ENCODE results near the gene LTBR.

DNA sequence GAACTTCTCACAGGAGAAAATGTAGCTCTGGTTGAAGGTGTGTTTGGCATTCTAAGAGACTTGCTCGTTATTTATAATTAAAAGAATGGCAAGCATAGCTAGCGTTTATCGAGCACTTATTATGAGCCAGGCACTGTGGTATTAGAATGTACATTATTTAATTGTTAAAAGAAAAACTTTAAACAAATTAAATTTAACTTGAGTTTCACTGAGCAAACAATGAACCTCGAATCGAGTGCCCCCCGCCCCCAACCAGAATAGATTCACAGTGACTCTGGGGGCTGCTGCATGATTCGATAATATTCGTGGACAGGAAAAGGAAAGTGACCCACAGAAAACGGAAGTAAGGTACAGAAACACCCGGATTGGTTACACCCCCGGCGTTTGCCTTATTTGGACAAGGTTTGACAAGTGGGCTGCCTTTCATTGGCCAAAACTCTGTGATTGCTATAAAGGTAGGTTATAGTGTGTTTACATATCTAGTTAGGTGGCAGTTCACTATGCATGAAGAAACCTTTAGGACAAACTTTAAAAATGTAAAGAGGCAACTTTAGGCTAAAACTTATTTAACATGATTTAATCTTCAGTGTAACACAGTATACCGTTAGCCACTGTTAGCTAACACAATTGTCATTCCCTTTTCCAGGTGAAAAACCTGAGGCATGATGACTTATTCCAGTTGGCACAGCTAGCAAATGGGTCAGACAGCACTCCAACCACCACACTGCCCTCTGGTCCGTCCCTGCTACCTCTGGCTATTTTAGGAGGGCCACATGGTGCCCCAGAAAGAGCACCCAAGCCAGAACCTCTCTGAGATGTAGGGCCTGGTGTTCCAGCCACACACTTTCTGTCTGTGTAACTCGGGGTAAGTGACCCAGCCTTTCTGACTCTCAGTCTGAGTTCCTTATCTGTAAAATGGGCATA lies 15.7 kb upstream of the LTBR start:
- TF ChIP-seq, protein P1, sequence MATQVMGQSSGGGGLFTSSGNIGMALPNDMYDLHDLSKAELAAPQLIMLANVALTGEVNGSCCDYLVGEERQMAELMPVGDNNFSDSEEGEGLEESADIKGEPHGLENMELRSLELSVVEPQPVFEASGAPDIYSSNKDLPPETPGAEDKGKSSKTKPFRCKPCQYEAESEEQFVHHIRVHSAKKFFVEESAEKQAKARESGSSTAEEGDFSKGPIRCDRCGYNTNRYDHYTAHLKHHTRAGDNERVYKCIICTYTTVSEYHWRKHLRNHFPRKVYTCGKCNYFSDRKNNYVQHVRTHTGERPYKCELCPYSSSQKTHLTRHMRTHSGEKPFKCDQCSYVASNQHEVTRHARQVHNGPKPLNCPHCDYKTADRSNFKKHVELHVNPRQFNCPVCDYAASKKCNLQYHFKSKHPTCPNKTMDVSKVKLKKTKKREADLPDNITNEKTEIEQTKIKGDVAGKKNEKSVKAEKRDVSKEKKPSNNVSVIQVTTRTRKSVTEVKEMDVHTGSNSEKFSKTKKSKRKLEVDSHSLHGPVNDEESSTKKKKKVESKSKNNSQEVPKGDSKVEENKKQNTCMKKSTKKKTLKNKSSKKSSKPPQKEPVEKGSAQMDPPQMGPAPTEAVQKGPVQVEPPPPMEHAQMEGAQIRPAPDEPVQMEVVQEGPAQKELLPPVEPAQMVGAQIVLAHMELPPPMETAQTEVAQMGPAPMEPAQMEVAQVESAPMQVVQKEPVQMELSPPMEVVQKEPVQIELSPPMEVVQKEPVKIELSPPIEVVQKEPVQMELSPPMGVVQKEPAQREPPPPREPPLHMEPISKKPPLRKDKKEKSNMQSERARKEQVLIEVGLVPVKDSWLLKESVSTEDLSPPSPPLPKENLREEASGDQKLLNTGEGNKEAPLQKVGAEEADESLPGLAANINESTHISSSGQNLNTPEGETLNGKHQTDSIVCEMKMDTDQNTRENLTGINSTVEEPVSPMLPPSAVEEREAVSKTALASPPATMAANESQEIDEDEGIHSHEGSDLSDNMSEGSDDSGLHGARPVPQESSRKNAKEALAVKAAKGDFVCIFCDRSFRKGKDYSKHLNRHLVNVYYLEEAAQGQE (IDR thresholded peaks at IDR 0.05; ENCODE audit: borderline replicate concordance), result no peak
- no peak for TF ChIP-seq EP300 (conservative IDR thresholded peaks at IDR 0.05; ENCODE audit: poor library complexity, severe bottlenecking)
- TF ChIP-seq TAF1 (IDR thresholded peaks at IDR 0.05; ENCODE audit: low read depth), result no peak
- TF ChIP-seq, protein P2, sequence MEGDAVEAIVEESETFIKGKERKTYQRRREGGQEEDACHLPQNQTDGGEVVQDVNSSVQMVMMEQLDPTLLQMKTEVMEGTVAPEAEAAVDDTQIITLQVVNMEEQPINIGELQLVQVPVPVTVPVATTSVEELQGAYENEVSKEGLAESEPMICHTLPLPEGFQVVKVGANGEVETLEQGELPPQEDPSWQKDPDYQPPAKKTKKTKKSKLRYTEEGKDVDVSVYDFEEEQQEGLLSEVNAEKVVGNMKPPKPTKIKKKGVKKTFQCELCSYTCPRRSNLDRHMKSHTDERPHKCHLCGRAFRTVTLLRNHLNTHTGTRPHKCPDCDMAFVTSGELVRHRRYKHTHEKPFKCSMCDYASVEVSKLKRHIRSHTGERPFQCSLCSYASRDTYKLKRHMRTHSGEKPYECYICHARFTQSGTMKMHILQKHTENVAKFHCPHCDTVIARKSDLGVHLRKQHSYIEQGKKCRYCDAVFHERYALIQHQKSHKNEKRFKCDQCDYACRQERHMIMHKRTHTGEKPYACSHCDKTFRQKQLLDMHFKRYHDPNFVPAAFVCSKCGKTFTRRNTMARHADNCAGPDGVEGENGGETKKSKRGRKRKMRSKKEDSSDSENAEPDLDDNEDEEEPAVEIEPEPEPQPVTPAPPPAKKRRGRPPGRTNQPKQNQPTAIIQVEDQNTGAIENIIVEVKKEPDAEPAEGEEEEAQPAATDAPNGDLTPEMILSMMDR (IDR thresholded peaks at IDR 0.05; ENCODE audit: poor library complexity, severe bottlenecking), result no peak
- no peak for TF ChIP-seq SMC3 (conservative IDR thresholded peaks at IDR 0.05; ENCODE audit: poor library complexity)
- no peak for TF ChIP-seq POLR2AphosphoS5 (IDR thresholded peaks at IDR 0.05)
